Ectodermal cell (in vitro differentiated cells): Measurements from ENCODE around the gene SMIM38.

Source experiments
- H3K27ac ChIP-seq: 2 replicates; pipeline ENCODE4 v1.7.0; 2013; ENCODE audit warnings: mild to moderate bottlenecking, low read depth, low read length; ENCODE audit not compliant: insufficient read depth, poor library complexity, severe bottlenecking
- H3K27me3 ChIP-seq: 2 replicates; pipeline ENCODE4 v1.7.0; 2013; ENCODE audit warnings: mild to moderate bottlenecking, low read length; ENCODE audit not compliant: insufficient read depth, control insufficient read depth, poor library complexity, severe bottlenecking
- H3K36me3 ChIP-seq: one replicate; pipeline ENCODE4 v1.7.0; 2013; ENCODE audit warnings: low read length; ENCODE audit not compliant: control insufficient read depth, insufficient read depth
- H3K4me1 ChIP-seq: one replicate; pipeline ENCODE4 v1.7.0; 2013; ENCODE audit warnings: low read length; ENCODE audit not compliant: control insufficient read depth, insufficient read depth
- H3K4me3 ChIP-seq: 2 replicates; pipeline ENCODE4 v1.7.0; 2013; ENCODE audit warnings: low read depth, low read length, control low read depth; ENCODE audit not compliant: insufficient read depth
- H3K9me3 ChIP-seq: 2 replicates; pipeline ENCODE4 v1.7.0; 2013; ENCODE audit warnings: mild to moderate bottlenecking, low read length, moderate library complexity; ENCODE audit not compliant: control insufficient read depth
- WGBS, 2 experiments: methylation state at CpG; one replicate each; pipeline ENCODE4 v1.1.7; 2013; ENCODE audit warnings: missing lambda C conversion rate in 2 of 2; 5-methylcytosine and 5-hydroxymethylcytosine counted together

SMIM38 gene

DNA sequence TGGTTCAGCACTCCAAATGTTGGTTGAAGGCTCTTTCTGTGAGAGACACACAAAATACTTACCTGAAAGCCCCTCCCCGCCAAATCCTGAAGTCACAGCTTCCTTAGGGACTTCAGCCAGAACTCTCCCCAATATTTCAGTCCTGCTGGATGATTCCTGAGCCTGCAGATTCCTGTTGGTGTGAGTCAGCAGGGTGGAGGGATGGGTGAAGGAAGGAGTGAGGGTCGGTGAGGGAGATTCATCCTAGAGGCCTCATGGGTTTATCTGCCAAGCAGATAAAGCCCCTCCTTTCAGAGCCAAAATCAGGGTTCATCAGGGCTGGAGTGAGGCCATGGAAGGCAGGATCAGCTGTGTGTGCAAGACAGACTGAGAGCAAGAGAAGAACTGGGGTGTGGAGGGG is 37.9 kb downstream of the SMIM38 start:
- Histone ChIP-seq H3K4me3 (no peak overlapping the region), H3K27me3 (no peaks in the 10 kb centered on the region), H3K36me3 (no peaks in the 10 kb centered on the region), H3K9me3 (no peaks in the 10 kb centered on the region), H3K27ac (no peak overlapping the region), H3K4me1 (no peaks in the 10 kb centered on the region)
- 85 to 95% methylated on average over 2 of the region's 2 CpGs for WGBS, 2 experiments

DNA sequence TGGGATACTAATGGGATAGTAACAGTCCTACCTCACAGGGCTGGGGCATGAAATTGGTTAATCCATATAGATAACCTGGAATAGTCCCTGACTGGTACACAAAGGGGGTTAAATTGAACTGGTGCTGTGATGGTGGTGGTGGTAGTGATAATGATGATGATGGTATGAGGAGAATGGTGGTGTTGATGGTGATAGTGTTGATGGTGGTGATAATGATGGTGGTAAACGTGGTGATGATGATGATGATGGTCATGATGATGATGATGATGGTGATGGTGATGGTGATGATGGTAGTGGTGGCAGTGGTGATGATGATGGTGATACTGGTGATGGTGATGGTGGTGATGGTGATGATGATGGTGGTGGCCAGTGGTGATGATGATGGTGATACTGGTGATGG is 38.7 kb downstream of the SMIM38 start:
- Histone ChIP-seq H3K4me1 (no peaks in the 10 kb centered on the region), H3K27me3 (no peaks in the 10 kb centered on the region), H3K4me3 (no peak overlapping the region), H3K36me3 (no peaks in the 10 kb centered on the region), H3K27ac (no peak overlapping the region), H3K9me3 (no peaks in the 10 kb centered on the region)
- WGBS, 2 experiments = 90 to 92% methylated on average over 1 of the region's 1 CpG

DNA sequence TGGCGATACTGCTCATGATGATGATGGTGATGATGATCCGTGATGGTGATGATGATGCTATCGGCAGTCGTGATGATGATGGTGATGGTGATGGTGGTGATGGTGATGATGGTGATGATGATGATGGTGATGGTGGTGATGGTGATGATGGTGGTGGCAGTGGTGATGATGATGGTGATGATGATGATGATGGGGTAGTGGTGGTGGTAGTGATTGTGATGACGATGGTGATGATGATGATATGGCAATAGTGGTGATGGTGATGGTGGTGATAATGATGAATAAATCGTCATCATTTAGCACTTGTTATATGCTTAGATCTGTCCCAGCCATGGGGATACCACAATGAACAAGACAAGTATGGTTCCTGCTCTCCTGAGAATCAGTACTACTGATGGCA is 39.2 kb downstream of the SMIM38 start:
- WGBS, 2 experiments = 45 to 49% methylated on average over 4 of the region's 6 CpGs
- no peak overlapping the region for H3K4me3 ChIP-seq
- peaks cover 3% of the 10 kb centered on the region for H3K4me1 ChIP-seq
- no peaks in the 10 kb centered on the region for H3K9me3 ChIP-seq
- no peaks in the 10 kb centered on the region for H3K36me3 ChIP-seq
- H3K27me3 ChIP-seq = no peaks in the 10 kb centered on the region
- H3K27ac ChIP-seq = no peak overlapping the region

DNA sequence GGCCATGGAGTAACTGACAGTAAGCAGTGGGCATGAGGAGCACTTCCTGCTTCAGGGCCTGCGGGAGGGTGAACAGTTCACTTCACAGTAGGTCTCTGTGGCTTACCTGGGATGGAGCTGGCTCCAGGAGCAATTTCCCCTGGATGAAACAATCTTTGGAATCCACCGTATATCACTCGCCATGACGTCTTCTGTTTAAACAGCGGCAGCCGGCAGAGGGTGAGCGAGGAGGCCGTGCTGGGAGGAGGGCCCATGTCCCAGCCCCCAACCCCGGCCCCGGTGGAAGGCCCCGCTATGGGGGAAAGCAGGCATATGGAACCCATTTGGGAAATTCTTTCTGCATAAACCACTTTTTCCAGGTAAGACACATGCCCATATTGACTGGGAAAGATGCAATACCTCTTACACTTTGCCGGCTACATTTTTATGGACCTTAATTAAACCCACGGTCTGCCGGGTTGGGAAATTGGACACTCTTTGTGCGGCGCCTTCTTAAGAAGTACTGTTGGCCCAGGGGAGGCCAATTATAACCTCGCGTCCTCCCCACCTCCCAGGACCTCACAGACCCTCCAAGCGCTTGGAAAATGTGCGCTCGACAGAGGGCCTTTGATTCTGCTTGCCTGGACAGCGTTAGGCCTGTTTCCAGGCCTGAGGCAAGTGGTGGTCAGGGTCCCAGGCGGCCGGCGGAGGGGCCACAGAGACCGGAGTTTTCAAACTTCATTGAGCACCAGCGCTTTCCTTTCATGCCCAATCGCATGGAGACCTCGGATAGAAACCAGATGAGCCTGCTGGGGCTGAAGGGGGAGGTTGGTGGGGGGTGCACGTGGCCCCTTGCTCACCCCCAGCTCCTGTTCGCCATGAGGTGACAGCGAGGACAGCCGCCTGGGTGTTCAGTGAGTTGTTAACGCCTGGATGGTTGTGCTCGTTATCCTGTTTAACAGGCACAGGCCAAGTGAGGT is 40.4 kb downstream of the SMIM38 start:
- Histone ChIP-seq H3K4me3 (no peak overlapping the region), H3K4me1 (peaks cover 14% of the 10 kb centered on the region), H3K27ac (no peak overlapping the region), H3K9me3 (no peaks in the 10 kb centered on the region), H3K27me3 (no peaks in the 10 kb centered on the region), H3K36me3 (no peaks in the 10 kb centered on the region)
- 94% methylated on average over 35 of the region's 35 CpGs for WGBS, 2 experiments

DNA sequence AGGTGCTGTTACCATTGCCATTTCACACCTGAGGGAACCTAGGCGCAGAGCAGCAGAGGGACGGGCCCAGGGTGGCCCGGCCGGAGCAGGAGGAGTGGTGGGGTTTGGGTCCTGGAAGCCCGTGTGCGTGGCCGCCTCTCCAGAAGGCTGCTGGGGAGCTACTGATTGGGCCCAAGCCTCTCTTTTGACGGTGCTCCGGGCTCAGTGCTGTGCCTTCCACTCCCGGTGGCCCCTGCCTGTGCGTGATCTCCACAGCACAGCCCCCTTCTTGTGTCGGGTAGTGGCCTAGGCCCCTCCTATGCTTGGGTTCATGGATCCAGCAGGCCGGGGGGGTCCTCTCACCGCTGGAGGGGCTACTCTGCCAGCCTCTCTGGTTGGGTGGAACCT is 41.0 kb downstream of the SMIM38 start:
- H3K4me3 ChIP-seq = no peak overlapping the region
- no peaks in the 10 kb centered on the region for H3K27me3 ChIP-seq
- H3K4me1 ChIP-seq = peaks cover 19% of the 10 kb centered on the region
- no peaks in the 10 kb centered on the region for H3K9me3 ChIP-seq
- no peak overlapping the region for H3K27ac ChIP-seq
- 95% methylated on average over 14 of the region's 14 CpGs for WGBS, 2 experiments
- H3K36me3 ChIP-seq = no peaks in the 10 kb centered on the region

DNA sequence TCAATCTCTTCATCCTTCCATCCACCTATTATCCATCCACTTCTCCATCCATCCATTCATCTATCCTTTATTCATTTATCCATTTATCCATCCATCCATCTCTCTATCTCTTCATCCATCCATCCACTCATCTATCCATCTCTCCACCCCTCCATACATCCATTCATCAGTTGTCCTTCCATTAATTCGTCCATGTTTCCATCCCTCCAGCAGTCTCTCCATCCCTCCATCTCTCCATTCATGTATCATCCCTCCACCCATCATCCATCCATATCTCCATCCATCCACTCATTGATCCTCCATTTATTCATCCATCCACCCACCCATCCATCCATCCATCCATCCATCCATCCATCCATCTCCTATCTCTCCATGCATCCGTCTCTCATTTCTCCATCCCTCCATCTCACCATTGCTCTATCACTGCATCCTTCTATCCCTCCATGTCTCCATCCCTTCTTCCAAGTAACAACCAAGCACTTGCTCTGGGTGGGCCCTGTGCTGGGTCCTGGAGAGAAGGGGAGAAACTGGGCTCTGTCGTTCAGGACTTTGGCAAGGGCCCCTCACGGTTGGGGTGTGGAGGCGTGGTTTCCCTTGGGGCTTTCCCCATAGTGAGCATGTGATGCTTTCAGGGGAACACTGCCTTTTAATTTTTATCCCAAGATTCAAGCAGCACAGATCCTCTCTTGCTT is 43.3 kb downstream of the SMIM38 start:
- Histone ChIP-seq H3K27me3 (no peaks in the 10 kb centered on the region), H3K4me1 (peaks cover 19% of the 10 kb centered on the region), H3K4me3 (no peak overlapping the region), H3K9me3 (no peaks in the 10 kb centered on the region), H3K36me3 (no peaks in the 10 kb centered on the region), H3K27ac (no peak overlapping the region)
- 85 to 89% methylated on average over 5 of the region's 5 CpGs for WGBS, 2 experiments

DNA sequence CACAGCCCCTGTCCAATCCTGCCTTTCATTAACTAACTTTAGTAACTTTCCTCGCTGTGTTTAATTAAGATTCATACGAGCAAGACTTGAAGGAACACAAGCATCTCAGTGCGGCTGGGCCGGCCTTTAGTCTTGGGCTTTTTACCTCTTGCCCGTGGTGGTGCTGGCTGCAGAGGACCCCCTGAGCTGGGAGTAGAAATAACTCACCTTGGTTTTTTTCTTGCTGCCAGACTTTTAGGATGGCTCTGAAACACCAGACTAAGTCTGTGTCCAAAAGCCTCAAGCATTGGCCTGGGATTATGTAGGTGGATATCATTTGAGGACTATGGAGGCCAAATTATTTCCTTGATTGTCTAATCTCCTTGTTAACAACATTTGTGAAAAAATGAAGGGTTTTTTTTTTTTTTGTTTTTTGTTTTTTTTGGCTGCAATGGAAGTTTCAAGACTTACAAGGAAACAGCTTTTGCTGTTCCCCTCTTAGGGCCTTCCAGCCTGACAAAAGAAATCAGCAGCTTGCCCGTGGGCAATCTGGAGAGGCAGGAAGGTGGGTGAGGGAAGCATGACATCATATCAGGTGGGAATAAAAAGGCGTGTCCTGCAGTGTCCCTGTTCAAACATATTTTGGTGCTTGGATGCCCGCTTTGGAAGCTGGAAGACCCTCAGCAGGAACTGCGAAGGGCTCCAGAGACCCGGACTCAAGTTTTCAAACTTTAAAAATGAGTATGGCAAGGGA is 44.0 kb downstream of the SMIM38 start:
- Histone ChIP-seq H3K36me3 (no peaks in the 10 kb centered on the region), H3K27me3 (no peaks in the 10 kb centered on the region), H3K4me1 (peaks cover 19% of the 10 kb centered on the region), H3K27ac (no peak overlapping the region), H3K4me3 (no peak overlapping the region), H3K9me3 (no peaks in the 10 kb centered on the region)
- WGBS, 2 experiments = 81 to 83% methylated on average over 10 of the region's 10 CpGs

DNA sequence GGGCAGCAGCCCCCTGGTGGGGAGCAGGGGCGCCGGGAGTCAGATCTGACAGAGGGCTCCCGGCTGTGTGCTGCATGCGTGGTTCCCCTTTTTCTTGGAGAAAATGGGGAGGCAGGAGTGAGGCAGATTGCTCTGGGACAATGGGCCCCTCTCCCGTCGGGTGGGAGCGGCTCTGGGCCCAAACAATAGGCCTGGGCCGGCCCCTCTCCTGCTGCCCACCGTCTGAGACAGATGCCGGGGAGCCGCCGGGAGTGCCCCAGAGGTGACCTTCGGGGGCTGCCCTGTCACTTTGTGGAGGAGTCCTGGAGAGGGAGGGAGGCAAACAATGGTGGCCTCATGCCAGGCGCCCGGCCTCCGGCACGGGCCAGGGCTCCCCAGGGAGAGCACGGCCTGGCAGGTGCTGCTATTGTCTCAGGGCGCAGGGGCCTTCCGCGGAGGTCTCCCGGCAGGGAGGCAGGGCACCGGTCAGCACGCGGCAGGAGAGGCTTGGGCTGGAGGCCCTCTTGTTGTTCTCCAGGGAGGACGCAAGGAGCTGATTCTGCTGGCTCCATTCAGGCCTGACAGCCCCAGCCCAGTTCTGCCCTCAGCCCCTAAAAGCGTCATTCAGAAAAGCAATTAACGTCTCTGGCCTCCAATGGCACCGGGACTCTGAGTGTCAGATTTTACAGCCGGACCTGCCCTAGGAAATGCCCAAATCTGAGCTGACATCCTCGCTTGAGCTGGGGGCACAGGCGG is 44.8 kb downstream of the SMIM38 start:
- WGBS, 2 experiments = 23 to 25% methylated on average over 32 of the region's 32 CpGs
- H3K27ac ChIP-seq = peak overlapping the region; percentile 55

DNA sequence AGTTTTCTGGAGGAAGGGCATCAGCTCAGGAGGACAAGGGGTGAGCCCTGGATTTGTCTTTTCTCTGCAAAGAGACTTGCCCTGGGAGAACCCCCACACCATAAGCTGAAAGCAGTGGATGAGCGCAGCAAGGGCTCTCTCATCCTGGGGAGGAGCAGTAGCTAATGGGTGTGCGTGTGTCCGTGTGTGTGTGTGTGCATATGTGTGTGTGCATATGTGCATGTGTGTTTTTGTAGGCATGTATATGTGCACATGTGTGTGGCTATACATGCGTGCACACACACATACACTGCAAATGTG is 45.3 kb downstream of the SMIM38 start:
- H3K4me1 ChIP-seq = peaks cover 19% of the 10 kb centered on the region
- no peaks in the 10 kb centered on the region for H3K9me3 ChIP-seq
- 95 to 97% methylated on average over 4 of the region's 4 CpGs for WGBS, 2 experiments
- no peaks in the 10 kb centered on the region for H3K36me3 ChIP-seq
- H3K4me3 ChIP-seq = no peak overlapping the region
- peak overlapping the region; percentile 26 for H3K27ac ChIP-seq
- no peaks in the 10 kb centered on the region for H3K27me3 ChIP-seq

More for the DNA sequence above, 44.8 kb downstream of the SMIM38 start:
- peaks cover 19% of the 10 kb centered on the region for H3K4me1 ChIP-seq
- no peak overlapping the region for H3K4me3 ChIP-seq
- no peaks in the 10 kb centered on the region for H3K9me3 ChIP-seq
- no peaks in the 10 kb centered on the region for H3K36me3 ChIP-seq
- H3K27me3 ChIP-seq = no peaks in the 10 kb centered on the region
